SK-N-SH treated with all-trans-retinoic acid at 6 μM for 48 hours (cell line): ENCODE results near the gene VEPH1.

Experiments used
- ATAC-seq: fragments of 200-7000 bp; cut with Tn5 transposase; 3 replicates; pipeline ENCODE4 v1.9.1; 2020; ENCODE audit warnings: mild to moderate bottlenecking, moderate library complexity
- ARNTL ChIP-seq: fragments of 450-650 bp; formaldehyde crosslinking; IDR thresholded peaks from 2 replicates; pipeline ENCODE4 v1.5.0; 2020; ENCODE audit warnings: low read depth, mild to moderate bottlenecking, moderate library complexity, borderline replicate concordance
- BACH2 ChIP-seq: fragments of 250-450 bp; sonication (Bioruptor Pico); IDR thresholded peaks from 2 replicates; pipeline ENCODE4 v1.9.0; 2021; ENCODE audit warnings: mild to moderate bottlenecking, borderline replicate concordance
- CREB5 ChIP-seq: fragments of 250-450 bp; sonication (Bioruptor Pico); IDR thresholded peaks from 2 replicates; pipeline ENCODE4 v1.5.1; 2020; ENCODE audit warnings: low read depth, mild to moderate bottlenecking, moderate library complexity
- CSDC2 ChIP-seq: fragments of 250-450 bp; sonication (Bioruptor Pico); IDR thresholded peaks from 2 replicates; pipeline ENCODE4 v1.5.0; 2020; ENCODE audit warnings: mild to moderate bottlenecking, moderate library complexity
- CSRNP3 ChIP-seq: fragments of 250-450 bp; sonication (Bioruptor Pico); IDR thresholded peaks from 2 replicates; pipeline ENCODE4 v1.5.1; 2021; ENCODE audit warnings: mild to moderate bottlenecking, moderate library complexity
- ESRRG ChIP-seq: fragments of 250-450 bp; sonication (Bioruptor Pico); IDR thresholded peaks from 2 replicates; pipeline ENCODE4 v1.6.1; 2021; ENCODE audit warnings: mild to moderate bottlenecking
- GLIS3 ChIP-seq: fragments of 250-450 bp; sonication (Bioruptor Pico); IDR thresholded peaks from 2 replicates; pipeline ENCODE4 v1.5.0; 2020; ENCODE audit warnings: mild to moderate bottlenecking, moderate library complexity
- ISL1 ChIP-seq: fragments of 250-450 bp; sonication (Bioruptor Pico); IDR thresholded peaks from 2 replicates; pipeline ENCODE4 v2.1.2; 2022; ENCODE audit warnings: mild to moderate bottlenecking, moderate library complexity
- OSR1 ChIP-seq: fragments of 250-450 bp; sonication (Bioruptor Pico); IDR thresholded peaks from 2 replicates; pipeline ENCODE4 v1.8.0; 2022; ENCODE audit warnings: moderate library complexity, mild to moderate bottlenecking, inconsistent platforms
- PATZ1 ChIP-seq: fragments of 250-450 bp; sonication (Bioruptor Pico); IDR thresholded peaks from 2 replicates; pipeline ENCODE4 v1.8.0; 2020; ENCODE audit warnings: mild to moderate bottlenecking, moderate library complexity, borderline replicate concordance
- POU6F1 ChIP-seq: fragments of 250-450 bp; sonication (Bioruptor Pico); IDR thresholded peaks from 2 replicates; pipeline ENCODE4 v1.8.0; 2021; ENCODE audit warnings: low read depth, mild to moderate bottlenecking, moderate library complexity, borderline replicate concordance
- PPARA ChIP-seq: fragments of 250-450 bp; sonication (Bioruptor Pico); IDR thresholded peaks from 2 replicates; pipeline ENCODE4 v1.5.0; 2020; ENCODE audit warnings: mild to moderate bottlenecking, borderline replicate concordance
- RARB ChIP-seq: fragments of 250-450 bp; sonication (Bioruptor Pico); IDR thresholded peaks from 2 replicates; pipeline ENCODE4 v1.8.0; 2021; ENCODE audit warnings: mild to moderate bottlenecking, moderate library complexity
- TCF4 ChIP-seq: fragments of 250-450 bp; sonication (Bioruptor Pico); IDR thresholded peaks from 2 replicates; pipeline ENCODE4 v1.8.0; 2021; ENCODE audit warnings: mild to moderate bottlenecking, moderate library complexity, borderline replicate concordance
- TOX ChIP-seq: fragments of 250-450 bp; sonication (Bioruptor Pico); IDR thresholded peaks from 2 replicates; pipeline ENCODE4 v1.8.0; 2021; ENCODE audit warnings: mild to moderate bottlenecking, moderate library complexity, borderline replicate concordance
- TSHZ2 ChIP-seq: fragments of 250-450 bp; sonication (Bioruptor Pico); IDR thresholded peaks from 2 replicates; pipeline ENCODE4 v1.5.0; 2020; ENCODE audit warnings: mild to moderate bottlenecking, moderate library complexity
- ZFP3 ChIP-seq: fragments of 250-450 bp; sonication (Bioruptor Pico); IDR thresholded peaks from 2 replicates; pipeline ENCODE4 v1.5.0; 2020; ENCODE audit warnings: mild to moderate bottlenecking, moderate library complexity
- ZFP30 ChIP-seq: fragments of 450-650 bp; formaldehyde crosslinking; IDR thresholded peaks from 2 replicates; pipeline ENCODE4 v1.5.0; 2022; ENCODE audit warnings: mild to moderate bottlenecking, moderate library complexity
- ZNF565 ChIP-seq: fragments of 450-650 bp; formaldehyde crosslinking; conservative IDR thresholded peaks from 2 replicates; pipeline ENCODE4 v1.5.0; 2020; ENCODE audit warnings: low read depth, mild to moderate bottlenecking, moderate library complexity
- ZNF70 ChIP-seq: fragments of 450-650 bp; formaldehyde crosslinking; IDR thresholded peaks from 2 replicates; pipeline ENCODE4 v1.5.0; 2020; ENCODE audit warnings: mild to moderate bottlenecking, moderate library complexity
- ZNF8 ChIP-seq: fragments of 450-650 bp; formaldehyde crosslinking; IDR thresholded peaks from 2 replicates; pipeline ENCODE4 v1.5.0; 2020; ENCODE audit warnings: mild to moderate bottlenecking, moderate library complexity

Gene VEPH1

GRCh38 chr3:157491136-157491535 is 12.1 kb downstream of the VEPH1 start:
- TF ChIP-seq RARB (CRISPR knock-in tag) (no peak), BACH2 (CRISPR knock-in tag) (no peak), PPARA (CRISPR knock-in tag) (no peak), TOX (no peak), OSR1 (CRISPR knock-in tag) (no peak), TCF4 (CRISPR knock-in tag) (no peak), CSRNP3 (CRISPR knock-in tag) (no peak), CREB5 (CRISPR knock-in tag) (no peak), ZNF70 (CRISPR knock-in tag) (no peak), CSDC2 (CRISPR knock-in tag) (no peak), ARNTL (CRISPR knock-in tag) (no peak), POU6F1 (CRISPR knock-in tag) (no peak), ISL1 (CRISPR knock-in tag) (no peak), ZFP3 (CRISPR knock-in tag) (no peak), ZNF565 (CRISPR knock-in tag) (no peak), ESRRG (CRISPR knock-in tag) (no peak)
- no peak for ATAC-seq

- no peak for ATAC-seq
- no peak for TF ChIP-seq PPARA (CRISPR knock-in tag)
- TF ChIP-seq RARB (CRISPR knock-in tag), result no peak
- no peak for TF ChIP-seq BACH2 (CRISPR knock-in tag)
- TF ChIP-seq ZNF565 (CRISPR knock-in tag), result no peak
- TF ChIP-seq POU6F1 (CRISPR knock-in tag), result no peak
- no peak for TF ChIP-seq PATZ1
- no peak for TF ChIP-seq TSHZ2
- TF ChIP-seq GLIS3 (CRISPR knock-in tag), result no peak
- no peak for TF ChIP-seq OSR1 (CRISPR knock-in tag)
- no peak for TF ChIP-seq ZNF70 (CRISPR knock-in tag)
- TF ChIP-seq ZFP3 (CRISPR knock-in tag), result no peak
- TF ChIP-seq CSDC2 (CRISPR knock-in tag), result no peak
- no peak for TF ChIP-seq TCF4 (CRISPR knock-in tag)
- TF ChIP-seq ZFP30 (CRISPR knock-in tag), result no peak
- TF ChIP-seq ZNF8, result no peak
- no peak for TF ChIP-seq ESRRG (CRISPR knock-in tag)
- TF ChIP-seq CSRNP3 (CRISPR knock-in tag), result no peak
- no peak for TF ChIP-seq ARNTL (CRISPR knock-in tag)
These were observed 15.1 kb downstream of the VEPH1 start for GRCh38 chr3:157488144-157488543.
